ENCODE measurements around the gene MAPK6. TPM values are rescaled to one million over a fixed set of nuclear protein-coding genes. Genes with fewer than 3 reads are reported as not detected.

The MAPK6 gene
- total RNA-seq, 1 experiment from 2014 or later, result 83.2 TPM

DNA sequence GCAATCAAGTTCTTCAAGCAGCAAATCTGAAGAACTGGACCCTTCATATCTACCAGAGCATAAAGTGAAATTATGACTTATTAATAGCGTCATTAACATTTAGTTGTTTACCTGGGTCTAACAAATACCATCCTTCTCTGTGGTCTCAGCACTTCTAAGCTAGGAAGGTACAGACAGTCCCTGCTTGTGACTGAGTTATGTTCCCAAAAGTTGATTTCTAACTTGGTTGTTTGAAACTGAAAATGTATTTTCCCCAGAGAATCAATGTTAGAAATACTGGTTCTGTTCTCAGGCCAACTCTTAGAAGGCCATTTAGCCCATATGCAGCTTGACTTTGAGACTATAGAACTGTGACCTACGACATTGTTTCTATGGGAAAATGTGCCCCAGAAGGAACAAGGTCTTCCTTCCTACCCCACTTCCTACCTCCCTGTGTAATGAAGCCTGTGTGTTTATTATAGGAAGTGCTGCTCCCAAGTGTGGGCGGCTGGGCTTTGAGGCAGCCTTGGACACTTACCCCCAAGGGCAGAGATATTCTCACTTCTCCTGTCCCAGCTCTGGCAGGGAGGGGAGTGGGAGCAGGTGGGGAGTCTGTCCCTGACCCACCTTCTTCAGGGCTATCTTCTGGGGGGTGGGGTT lies 12.2 kb upstream of the MAPK6 start:
- no peak overlapping the region for H3K27ac Mint-ChIP-seq
- no peaks in the 10 kb centered on the region for H3K36me3 Mint-ChIP-seq
- CTCF ChIA-PET, result interaction anchor here (0.6 to 1.8 kb wide), 4 partner anchors 72 to 206 kb away, joined by 3 to 6 read pairs (median 3); no protein-coding TSS in a partner anchor
- H3K27me3 Mint-ChIP-seq (ENCODE audit: low read depth), result no peaks in the 10 kb centered on the region
- ATAC-seq, result no peak
- no peak overlapping the region for H3K4me3 Mint-ChIP-seq
- TF ChIP-seq KAT7 (CRISPR knock-in tag; IDR thresholded peaks at IDR 0.05; ENCODE audit: borderline replicate concordance) (no peak), GRHL2 (CRISPR knock-in tag; IDR thresholded peaks at IDR 0.05; ENCODE audit: insufficient replicate concordance, severe bottlenecking) (no peak), GABPB1 (CRISPR knock-in tag; IDR thresholded peaks at IDR 0.05) (no peak), MXD4 (CRISPR knock-in tag; IDR thresholded peaks at IDR 0.05; ENCODE audit: borderline replicate concordance) (no peak), RORB (CRISPR knock-in tag; IDR thresholded peaks at IDR 0.05) (no peak), OVOL2 (CRISPR knock-in tag; IDR thresholded peaks at IDR 0.05; ENCODE audit: borderline replicate concordance) (no peak), FOXJ3 (CRISPR knock-in tag; IDR thresholded peaks at IDR 0.05; ENCODE audit: borderline replicate concordance) (no peak), NFYB (CRISPR knock-in tag; conservative IDR thresholded peaks at IDR 0.05; ENCODE audit: low read depth) (no peak), EMX1 (CRISPR knock-in tag; IDR thresholded peaks at IDR 0.05) (no peak), ZNF263 (CRISPR knock-in tag; IDR thresholded peaks at IDR 0.05; ENCODE audit: low read depth) (no peak)
- TF ChIP-seq, protein P1, sequence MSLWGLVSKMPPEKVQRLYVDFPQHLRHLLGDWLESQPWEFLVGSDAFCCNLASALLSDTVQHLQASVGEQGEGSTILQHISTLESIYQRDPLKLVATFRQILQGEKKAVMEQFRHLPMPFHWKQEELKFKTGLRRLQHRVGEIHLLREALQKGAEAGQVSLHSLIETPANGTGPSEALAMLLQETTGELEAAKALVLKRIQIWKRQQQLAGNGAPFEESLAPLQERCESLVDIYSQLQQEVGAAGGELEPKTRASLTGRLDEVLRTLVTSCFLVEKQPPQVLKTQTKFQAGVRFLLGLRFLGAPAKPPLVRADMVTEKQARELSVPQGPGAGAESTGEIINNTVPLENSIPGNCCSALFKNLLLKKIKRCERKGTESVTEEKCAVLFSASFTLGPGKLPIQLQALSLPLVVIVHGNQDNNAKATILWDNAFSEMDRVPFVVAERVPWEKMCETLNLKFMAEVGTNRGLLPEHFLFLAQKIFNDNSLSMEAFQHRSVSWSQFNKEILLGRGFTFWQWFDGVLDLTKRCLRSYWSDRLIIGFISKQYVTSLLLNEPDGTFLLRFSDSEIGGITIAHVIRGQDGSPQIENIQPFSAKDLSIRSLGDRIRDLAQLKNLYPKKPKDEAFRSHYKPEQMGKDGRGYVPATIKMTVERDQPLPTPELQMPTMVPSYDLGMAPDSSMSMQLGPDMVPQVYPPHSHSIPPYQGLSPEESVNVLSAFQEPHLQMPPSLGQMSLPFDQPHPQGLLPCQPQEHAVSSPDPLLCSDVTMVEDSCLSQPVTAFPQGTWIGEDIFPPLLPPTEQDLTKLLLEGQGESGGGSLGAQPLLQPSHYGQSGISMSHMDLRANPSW (CRISPR knock-in tag; conservative IDR thresholded peaks at IDR 0.05; ENCODE audit: low read depth), result no peak
- TF ChIP-seq, protein P2, sequence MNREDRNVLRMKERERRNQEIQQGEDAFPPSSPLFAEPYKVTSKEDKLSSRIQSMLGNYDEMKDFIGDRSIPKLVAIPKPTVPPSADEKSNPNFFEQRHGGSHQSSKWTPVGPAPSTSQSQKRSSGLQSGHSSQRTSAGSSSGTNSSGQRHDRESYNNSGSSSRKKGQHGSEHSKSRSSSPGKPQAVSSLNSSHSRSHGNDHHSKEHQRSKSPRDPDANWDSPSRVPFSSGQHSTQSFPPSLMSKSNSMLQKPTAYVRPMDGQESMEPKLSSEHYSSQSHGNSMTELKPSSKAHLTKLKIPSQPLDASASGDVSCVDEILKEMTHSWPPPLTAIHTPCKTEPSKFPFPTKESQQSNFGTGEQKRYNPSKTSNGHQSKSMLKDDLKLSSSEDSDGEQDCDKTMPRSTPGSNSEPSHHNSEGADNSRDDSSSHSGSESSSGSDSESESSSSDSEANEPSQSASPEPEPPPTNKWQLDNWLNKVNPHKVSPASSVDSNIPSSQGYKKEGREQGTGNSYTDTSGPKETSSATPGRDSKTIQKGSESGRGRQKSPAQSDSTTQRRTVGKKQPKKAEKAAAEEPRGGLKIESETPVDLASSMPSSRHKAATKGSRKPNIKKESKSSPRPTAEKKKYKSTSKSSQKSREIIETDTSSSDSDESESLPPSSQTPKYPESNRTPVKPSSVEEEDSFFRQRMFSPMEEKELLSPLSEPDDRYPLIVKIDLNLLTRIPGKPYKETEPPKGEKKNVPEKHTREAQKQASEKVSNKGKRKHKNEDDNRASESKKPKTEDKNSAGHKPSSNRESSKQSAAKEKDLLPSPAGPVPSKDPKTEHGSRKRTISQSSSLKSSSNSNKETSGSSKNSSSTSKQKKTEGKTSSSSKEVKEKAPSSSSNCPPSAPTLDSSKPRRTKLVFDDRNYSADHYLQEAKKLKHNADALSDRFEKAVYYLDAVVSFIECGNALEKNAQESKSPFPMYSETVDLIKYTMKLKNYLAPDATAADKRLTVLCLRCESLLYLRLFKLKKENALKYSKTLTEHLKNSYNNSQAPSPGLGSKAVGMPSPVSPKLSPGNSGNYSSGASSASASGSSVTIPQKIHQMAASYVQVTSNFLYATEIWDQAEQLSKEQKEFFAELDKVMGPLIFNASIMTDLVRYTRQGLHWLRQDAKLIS (CRISPR knock-in tag; IDR thresholded peaks at IDR 0.05; ENCODE audit: borderline replicate concordance), result no peak
- TF ChIP-seq, protein P3, sequence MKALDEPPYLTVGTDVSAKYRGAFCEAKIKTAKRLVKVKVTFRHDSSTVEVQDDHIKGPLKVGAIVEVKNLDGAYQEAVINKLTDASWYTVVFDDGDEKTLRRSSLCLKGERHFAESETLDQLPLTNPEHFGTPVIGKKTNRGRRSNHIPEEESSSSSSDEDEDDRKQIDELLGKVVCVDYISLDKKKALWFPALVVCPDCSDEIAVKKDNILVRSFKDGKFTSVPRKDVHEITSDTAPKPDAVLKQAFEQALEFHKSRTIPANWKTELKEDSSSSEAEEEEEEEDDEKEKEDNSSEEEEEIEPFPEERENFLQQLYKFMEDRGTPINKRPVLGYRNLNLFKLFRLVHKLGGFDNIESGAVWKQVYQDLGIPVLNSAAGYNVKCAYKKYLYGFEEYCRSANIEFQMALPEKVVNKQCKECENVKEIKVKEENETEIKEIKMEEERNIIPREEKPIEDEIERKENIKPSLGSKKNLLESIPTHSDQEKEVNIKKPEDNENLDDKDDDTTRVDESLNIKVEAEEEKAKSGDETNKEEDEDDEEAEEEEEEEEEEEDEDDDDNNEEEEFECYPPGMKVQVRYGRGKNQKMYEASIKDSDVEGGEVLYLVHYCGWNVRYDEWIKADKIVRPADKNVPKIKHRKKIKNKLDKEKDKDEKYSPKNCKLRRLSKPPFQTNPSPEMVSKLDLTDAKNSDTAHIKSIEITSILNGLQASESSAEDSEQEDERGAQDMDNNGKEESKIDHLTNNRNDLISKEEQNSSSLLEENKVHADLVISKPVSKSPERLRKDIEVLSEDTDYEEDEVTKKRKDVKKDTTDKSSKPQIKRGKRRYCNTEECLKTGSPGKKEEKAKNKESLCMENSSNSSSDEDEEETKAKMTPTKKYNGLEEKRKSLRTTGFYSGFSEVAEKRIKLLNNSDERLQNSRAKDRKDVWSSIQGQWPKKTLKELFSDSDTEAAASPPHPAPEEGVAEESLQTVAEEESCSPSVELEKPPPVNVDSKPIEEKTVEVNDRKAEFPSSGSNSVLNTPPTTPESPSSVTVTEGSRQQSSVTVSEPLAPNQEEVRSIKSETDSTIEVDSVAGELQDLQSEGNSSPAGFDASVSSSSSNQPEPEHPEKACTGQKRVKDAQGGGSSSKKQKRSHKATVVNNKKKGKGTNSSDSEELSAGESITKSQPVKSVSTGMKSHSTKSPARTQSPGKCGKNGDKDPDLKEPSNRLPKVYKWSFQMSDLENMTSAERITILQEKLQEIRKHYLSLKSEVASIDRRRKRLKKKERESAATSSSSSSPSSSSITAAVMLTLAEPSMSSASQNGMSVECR (CRISPR knock-in tag; IDR thresholded peaks at IDR 0.05; ENCODE audit: borderline replicate concordance), result no peak
- TF ChIP-seq, protein P4, sequence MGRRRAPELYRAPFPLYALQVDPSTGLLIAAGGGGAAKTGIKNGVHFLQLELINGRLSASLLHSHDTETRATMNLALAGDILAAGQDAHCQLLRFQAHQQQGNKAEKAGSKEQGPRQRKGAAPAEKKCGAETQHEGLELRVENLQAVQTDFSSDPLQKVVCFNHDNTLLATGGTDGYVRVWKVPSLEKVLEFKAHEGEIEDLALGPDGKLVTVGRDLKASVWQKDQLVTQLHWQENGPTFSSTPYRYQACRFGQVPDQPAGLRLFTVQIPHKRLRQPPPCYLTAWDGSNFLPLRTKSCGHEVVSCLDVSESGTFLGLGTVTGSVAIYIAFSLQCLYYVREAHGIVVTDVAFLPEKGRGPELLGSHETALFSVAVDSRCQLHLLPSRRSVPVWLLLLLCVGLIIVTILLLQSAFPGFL (CRISPR knock-in tag; IDR thresholded peaks at IDR 0.05; ENCODE audit: borderline replicate concordance), result no peak
- TF ChIP-seq, protein P5, sequence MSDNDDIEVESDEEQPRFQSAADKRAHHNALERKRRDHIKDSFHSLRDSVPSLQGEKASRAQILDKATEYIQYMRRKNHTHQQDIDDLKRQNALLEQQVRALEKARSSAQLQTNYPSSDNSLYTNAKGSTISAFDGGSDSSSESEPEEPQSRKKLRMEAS (CRISPR knock-in tag; IDR thresholded peaks at IDR 0.05), result no peak
- TF ChIP-seq, protein P6, sequence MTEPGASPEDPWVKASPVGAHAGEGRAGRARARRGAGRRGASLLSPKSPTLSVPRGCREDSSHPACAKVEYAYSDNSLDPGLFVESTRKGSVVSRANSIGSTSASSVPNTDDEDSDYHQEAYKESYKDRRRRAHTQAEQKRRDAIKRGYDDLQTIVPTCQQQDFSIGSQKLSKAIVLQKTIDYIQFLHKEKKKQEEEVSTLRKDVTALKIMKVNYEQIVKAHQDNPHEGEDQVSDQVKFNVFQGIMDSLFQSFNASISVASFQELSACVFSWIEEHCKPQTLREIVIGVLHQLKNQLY (CRISPR knock-in tag; IDR thresholded peaks at IDR 0.05), result no peak
- TF ChIP-seq, protein P7, sequence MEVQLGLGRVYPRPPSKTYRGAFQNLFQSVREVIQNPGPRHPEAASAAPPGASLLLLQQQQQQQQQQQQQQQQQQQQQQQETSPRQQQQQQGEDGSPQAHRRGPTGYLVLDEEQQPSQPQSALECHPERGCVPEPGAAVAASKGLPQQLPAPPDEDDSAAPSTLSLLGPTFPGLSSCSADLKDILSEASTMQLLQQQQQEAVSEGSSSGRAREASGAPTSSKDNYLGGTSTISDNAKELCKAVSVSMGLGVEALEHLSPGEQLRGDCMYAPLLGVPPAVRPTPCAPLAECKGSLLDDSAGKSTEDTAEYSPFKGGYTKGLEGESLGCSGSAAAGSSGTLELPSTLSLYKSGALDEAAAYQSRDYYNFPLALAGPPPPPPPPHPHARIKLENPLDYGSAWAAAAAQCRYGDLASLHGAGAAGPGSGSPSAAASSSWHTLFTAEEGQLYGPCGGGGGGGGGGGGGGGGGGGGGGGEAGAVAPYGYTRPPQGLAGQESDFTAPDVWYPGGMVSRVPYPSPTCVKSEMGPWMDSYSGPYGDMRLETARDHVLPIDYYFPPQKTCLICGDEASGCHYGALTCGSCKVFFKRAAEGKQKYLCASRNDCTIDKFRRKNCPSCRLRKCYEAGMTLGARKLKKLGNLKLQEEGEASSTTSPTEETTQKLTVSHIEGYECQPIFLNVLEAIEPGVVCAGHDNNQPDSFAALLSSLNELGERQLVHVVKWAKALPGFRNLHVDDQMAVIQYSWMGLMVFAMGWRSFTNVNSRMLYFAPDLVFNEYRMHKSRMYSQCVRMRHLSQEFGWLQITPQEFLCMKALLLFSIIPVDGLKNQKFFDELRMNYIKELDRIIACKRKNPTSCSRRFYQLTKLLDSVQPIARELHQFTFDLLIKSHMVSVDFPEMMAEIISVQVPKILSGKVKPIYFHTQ (CRISPR knock-in tag; IDR thresholded peaks at IDR 0.05), result no peak
- peaks cover 2% of the 10 kb centered on the region; the same call in 1 of the 2 replicates for H3K4me1 Mint-ChIP-seq
- peaks cover 5% of the 10 kb centered on the region; the same call in 1 of the 2 replicates for H3K9me3 Mint-ChIP-seq
- POLR2A ChIA-PET, result no interaction called here
- DNase-seq (ENCODE audit: low spot score), result no peak

All from WTC11 (cell line).